K562 (cell line): ENCODE measurements around the gene DMD. TPM values are rescaled to one million over a fixed set of nuclear protein-coding genes. Genes with fewer than 3 reads are reported as not detected.

ENCODE experiments used
- ATAC-seq: fragments of 200-7000 bp; cut with Tn5 transposase; 3 replicates; pipeline ENCODE4 v1.9.1; 2020; ENCODE audit warnings: moderate library complexity
- BruUV-seq: library from RNA; stranded (reverse); fragments of 400-500 nt; replicated peaks from 2 replicates; lab custom pipeline; 2021; lab: Mats Ljungman, UMichigan
- CTCF ChIA-PET: fragments of 300-600 bp; formaldehyde crosslinking; extraction: SDS; loops from one replicate; lab custom pipeline; 2021; ENCODE audit warnings: low intra/inter-chr PET ratio; lab: Yijun Ruan, JAX
- POLR2A ChIA-PET: fragments of 300-600, 350-650 bp; sonication (Branson Sonifier 250); formaldehyde crosslinking; extraction: SDS; loops from one replicate; lab custom pipeline; 2021; ENCODE audit warnings: antibody characterized with exemption, inconsistent platforms; lab: Yijun Ruan, JAX
- DNase-seq, 4 experiments: peaks; one replicate each; pipeline versions ENCODE4 v3.0.0 to v3.0.0-alpha.2; 2011 to 2018; ENCODE audit warnings: low spot score in 3 of 4, mixed read lengths in 3 of 4; ENCODE audit errors: extremely low read depth in 1 of 4
- FAIRE-seq: peaks from 2 replicates; lab custom pipeline; 2011; peaks lifted over from hg19 to GRCh38; lab: Jason Lieb, UNC
- H2AFZ ChIP-seq: 2 replicates; pipeline ENCODE4 v1.6.0; 2011; ENCODE audit warnings: low read depth, low read length, control low read depth, inconsistent platforms
- H3K27ac ChIP-seq: fragments of 200-600 bp; 3 replicates; pipeline ENCODE4 v1.8.0; 2011; ENCODE audit warnings: low read depth, mild to moderate bottlenecking, control low read depth, inconsistent platforms, low read length, moderate library complexity, mixed read lengths; ENCODE audit errors: extremely low read depth
- H3K27me3 ChIP-seq, 2 experiments: fragments of 300-600 bp in 1 of 2; 2 replicates in 1 of 2; 3 replicates in 1 of 2; pipeline versions ENCODE4 v1.6.0 to v1.8.0; 2011; ENCODE audit warnings: inconsistent platforms in 2 of 2, low read length in 2 of 2, mild to moderate bottlenecking in 1 of 2, mixed read lengths in 1 of 2, moderate library complexity in 1 of 2; ENCODE audit not compliant: control insufficient read depth in 2 of 2, insufficient read depth in 2 of 2
- H3K36me3 ChIP-seq: fragments of 300-600 bp; 3 replicates; pipeline ENCODE4 v1.8.0; 2011; ENCODE audit warnings: mild to moderate bottlenecking, low read length, inconsistent platforms; ENCODE audit not compliant: control insufficient read depth, insufficient read depth
- H3K4me1 ChIP-seq, 2 experiments: fragments of 200-600 bp in 1 of 2; replicated peaks in 1 of 2; 2 replicates in 1 of 2; 3 replicates in 1 of 2; pipeline versions ENCODE4 v1.5.1 to v1.8.0; 2011; ENCODE audit warnings: inconsistent platforms in 2 of 2, low read length in 2 of 2, mild to moderate bottlenecking in 1 of 2, mixed read lengths in 1 of 2, moderate library complexity in 1 of 2; ENCODE audit not compliant: control insufficient read depth in 2 of 2, insufficient read depth in 2 of 2
- H3K4me2 ChIP-seq: 2 replicates; pipeline ENCODE4 v1.6.1; 2011; ENCODE audit warnings: low read length, control low read depth, inconsistent platforms, mixed read lengths; ENCODE audit not compliant: insufficient read depth
- H3K4me3 ChIP-seq: fragments of 200-600 bp; sonication (generic), shearing (Covaris generic); 2 replicates; pipeline ENCODE4 v1.5.1; 2016; ENCODE audit warnings: control low read depth, inconsistent platforms
- H3K79me2 ChIP-seq: fragments of 200-600 bp; 3 replicates; pipeline ENCODE4 v1.8.0; 2011; ENCODE audit warnings: low read length, inconsistent platforms; ENCODE audit not compliant: control insufficient read depth, insufficient read depth
- H3K9ac ChIP-seq, 2 experiments: 2 replicates each; pipeline versions ENCODE4 v1.6.0 to v1.6.1; 2011; ENCODE audit warnings: low read depth in 2 of 2, low read length in 2 of 2, control low read depth in 1 of 2, inconsistent platforms in 1 of 2, mild to moderate bottlenecking in 1 of 2, mixed read lengths in 1 of 2; ENCODE audit not compliant: insufficient read depth in 1 of 2
- H3K9me1 ChIP-seq: one replicate; pipeline ENCODE4 v1.6.0; 2011; ENCODE audit warnings: inconsistent platforms, mild to moderate bottlenecking, low read length, moderate library complexity; ENCODE audit not compliant: control insufficient read depth, insufficient read depth
- H3K9me3 ChIP-seq: replicated peaks from 2 replicates; pipeline ENCODE4 v1.5.1; 2011; ENCODE audit warnings: low read depth, low read length, inconsistent platforms; ENCODE audit not compliant: control insufficient read depth, insufficient read depth
- H4K20me1 ChIP-seq: replicated peaks from 2 replicates; pipeline ENCODE4 v1.6.1; 2011; ENCODE audit warnings: low read length, inconsistent platforms, mixed read lengths; ENCODE audit not compliant: control insufficient read depth, insufficient read depth
- ATF4 ChIP-seq: fragments of 450-650 bp; formaldehyde crosslinking; IDR thresholded peaks from 2 replicates; pipeline ENCODE4 v1.4.0; 2022; ENCODE audit warnings: mild to moderate bottlenecking, moderate library complexity
- CCNT2 ChIP-seq: IDR thresholded peaks from 2 replicates; pipeline ENCODE4 v1.6.1; 2011; ENCODE audit warnings: borderline replicate concordance, low read depth, mild to moderate bottlenecking, moderate library complexity, mixed read lengths, low read length; ENCODE audit not compliant: insufficient read length; ENCODE audit errors: extremely low read depth
- DNMT1 ChIP-seq: fragments of 450-650 bp; IDR thresholded peaks from 2 replicates; pipeline ENCODE4 v1.6.1; 2016; ENCODE audit warnings: antibody characterized with exemption, mild to moderate bottlenecking
- HNRNPUL1 ChIP-seq: fragments of 200-400 bp; formaldehyde crosslinking; IDR thresholded peaks from 2 replicates; pipeline ENCODE4 v1.6.1; 2017; ENCODE audit warnings: low read length
- POLR3A ChIP-seq: IDR thresholded peaks from 2 replicates; pipeline ENCODE4 v1.6.1; 2011; ENCODE audit warnings: borderline replicate concordance, mild to moderate bottlenecking, moderate library complexity; ENCODE audit not compliant: insufficient read length, insufficient read depth; ENCODE audit errors: extremely low read depth
- SUPT5H ChIP-seq: fragments of 450-650 bp; IDR thresholded peaks from 2 replicates; pipeline ENCODE4 v1.6.1; 2016
- TAF1 ChIP-seq: IDR thresholded peaks from 2 replicates; pipeline ENCODE4 v1.6.1; 2011; ENCODE audit warnings: mild to moderate bottlenecking, low read length, moderate library complexity; ENCODE audit not compliant: insufficient read depth, control insufficient read depth, severe bottlenecking; ENCODE audit errors: extremely low read depth
- TCFL5 ChIP-seq: fragments of 250-450 bp; sonication (Bioruptor Pico); conservative IDR thresholded peaks from 2 replicates; pipeline ENCODE4 v1.6.1; 2021; ENCODE audit warnings: mild to moderate bottlenecking, moderate library complexity, matching md5 sums
- ZNF12 ChIP-seq: sonication (generic); formaldehyde crosslinking; IDR thresholded peaks from 2 replicates; pipeline ENCODE4 v1.4.0; 2020; ENCODE audit warnings: mild to moderate bottlenecking, missing genetic modification reagents
- WGBS: fragments of 100-300 bp; shearing (Covaris generic); methylation state at CpG from one replicate; pipeline ENCODE4 v1.1.6; 2016; ENCODE audit warnings: low coverage, mixed read lengths; ENCODE audit not compliant: insufficient coverage; ENCODE audit errors: missing lambda C conversion rate; 5-methylcytosine and 5-hydroxymethylcytosine counted together
- in situ Hi-C: fragments of 300-500 bp; cut with MboI; formaldehyde crosslinking; loops from 4 replicates; pipeline ENCODE4 v1.15.0; 2018; ENCODE audit warnings: inconsistent platforms, mixed read lengths
- intact Hi-C: fragments of 100-400 bp; cut with micrococcal nuclease; formaldehyde crosslinking; loops from 2 replicates; pipeline ENCODE4 v1.14.2; 2022
- polyA plus RNA-seq, 8 experiments: library from polyadenylated mRNA; depleted of rRNA in 4 of 8; stranded (reverse) in 5 of 8; unstranded in 3 of 8; fragments of >200 nt; fragmentation: Nextera tagmentation in 2 of 8; fragmentation: Illumina TruSeq in 1 of 8; extraction: Ambion mirVana in 2 of 8; extraction: Trizol in 1 of 8; gene quantifications; 2 replicates each; pipeline versions ENCODE4 v1.2.1 to v1.2.3, GENCODE V29; 2011 to 2014; ENCODE audit warnings: inconsistent platforms in 1 of 8, missing spikeins in 1 of 8
- total RNA-seq, 7 experiments: library from RNA; depleted of rRNA in 6 of 7; stranded (reverse); fragments of >200 nt in 6 of 7; fragmentation: Illumina TruSeq in 2 of 7; extraction: Trizol in 2 of 7; gene quantifications; 2 replicates each; pipeline versions ENCODE4 v1.2.1 to v1.2.3, GENCODE V29; 2011 to 2021; ENCODE audit warnings: low replicate concordance in 1 of 7
- TF ChIP-seq, protein P1 (sequence below): fragments of 250-450 bp; sonication (Bioruptor Pico); IDR thresholded peaks from 2 replicates; pipeline ENCODE4 v1.5.0; 2021
- TF ChIP-seq, protein P2 (sequence below), 2 experiments: fragments of 450-650 bp in 1 of 2; sonication (generic) in 1 of 2; formaldehyde crosslinking in 1 of 2; IDR thresholded peaks; 2 replicates each; pipeline versions ENCODE4 v1.7.1 to v1.9.0; 2016 to 2022; ENCODE audit warnings: inconsistent platforms in 1 of 2, mild to moderate bottlenecking in 1 of 2, missing genetic modification reagents in 1 of 2

The DMD gene
- total and polyA plus RNA-seq, 9 of the 15 experiments (the other 6 are each of a cell fraction or from before 2014, with no cell fraction given): 3.8 to 20.4 (median 11.4) TPM

- no peaks in the 10 kb centered on the region for H3K27me3 ChIP-seq
- BruUV-seq: no TSS peak
- DNase-seq (no peak), ATAC-seq (no peak), FAIRE-seq (no peak)
- H3K9ac ChIP-seq: no peak overlapping the region
- WGBS: 39% methylated on average over 2 of the region's 2 CpGs
- no peak overlapping the region for H3K4me2 ChIP-seq
- no peak overlapping the region for H3K4me3 ChIP-seq
- H3K9me1 ChIP-seq: no peaks in the 10 kb centered on the region
- H4K20me1 ChIP-seq: no peaks in the 10 kb centered on the region
- H3K36me3 ChIP-seq: no peaks in the 10 kb centered on the region
- POLR2A ChIA-PET: no interaction called here
- no peaks in the 10 kb centered on the region for H3K79me2 ChIP-seq
- no peaks in the 10 kb centered on the region for H3K9me3 ChIP-seq
- intact Hi-C loops: no loop called here
- no peak overlapping the region for H2AFZ ChIP-seq
- in situ Hi-C loops: no loop called here
- H3K4me1 ChIP-seq: no peaks in the 10 kb centered on the region
- CTCF ChIA-PET: no interaction called here
- H3K27ac ChIP-seq: no peak overlapping the region
- TF ChIP-seq CCNT2 (no peak), ATF4 (no peak), TCFL5 (CRISPR knock-in tag) (no peak), TAF1 (no peak), SUPT5H (no peak), ZNF12 (CRISPR knock-in tag) (no peak), HNRNPUL1 (no peak), POLR3A (no peak), DNMT1 (no peak)
- TF ChIP-seq, protein P1, sequence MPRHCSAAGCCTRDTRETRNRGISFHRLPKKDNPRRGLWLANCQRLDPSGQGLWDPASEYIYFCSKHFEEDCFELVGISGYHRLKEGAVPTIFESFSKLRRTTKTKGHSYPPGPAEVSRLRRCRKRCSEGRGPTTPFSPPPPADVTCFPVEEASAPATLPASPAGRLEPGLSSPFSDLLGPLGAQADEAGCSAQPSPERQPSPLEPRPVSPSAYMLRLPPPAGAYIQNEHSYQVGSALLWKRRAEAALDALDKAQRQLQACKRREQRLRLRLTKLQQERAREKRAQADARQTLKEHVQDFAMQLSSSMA (CRISPR knock-in tag): no peak
- TF ChIP-seq, protein P2, sequence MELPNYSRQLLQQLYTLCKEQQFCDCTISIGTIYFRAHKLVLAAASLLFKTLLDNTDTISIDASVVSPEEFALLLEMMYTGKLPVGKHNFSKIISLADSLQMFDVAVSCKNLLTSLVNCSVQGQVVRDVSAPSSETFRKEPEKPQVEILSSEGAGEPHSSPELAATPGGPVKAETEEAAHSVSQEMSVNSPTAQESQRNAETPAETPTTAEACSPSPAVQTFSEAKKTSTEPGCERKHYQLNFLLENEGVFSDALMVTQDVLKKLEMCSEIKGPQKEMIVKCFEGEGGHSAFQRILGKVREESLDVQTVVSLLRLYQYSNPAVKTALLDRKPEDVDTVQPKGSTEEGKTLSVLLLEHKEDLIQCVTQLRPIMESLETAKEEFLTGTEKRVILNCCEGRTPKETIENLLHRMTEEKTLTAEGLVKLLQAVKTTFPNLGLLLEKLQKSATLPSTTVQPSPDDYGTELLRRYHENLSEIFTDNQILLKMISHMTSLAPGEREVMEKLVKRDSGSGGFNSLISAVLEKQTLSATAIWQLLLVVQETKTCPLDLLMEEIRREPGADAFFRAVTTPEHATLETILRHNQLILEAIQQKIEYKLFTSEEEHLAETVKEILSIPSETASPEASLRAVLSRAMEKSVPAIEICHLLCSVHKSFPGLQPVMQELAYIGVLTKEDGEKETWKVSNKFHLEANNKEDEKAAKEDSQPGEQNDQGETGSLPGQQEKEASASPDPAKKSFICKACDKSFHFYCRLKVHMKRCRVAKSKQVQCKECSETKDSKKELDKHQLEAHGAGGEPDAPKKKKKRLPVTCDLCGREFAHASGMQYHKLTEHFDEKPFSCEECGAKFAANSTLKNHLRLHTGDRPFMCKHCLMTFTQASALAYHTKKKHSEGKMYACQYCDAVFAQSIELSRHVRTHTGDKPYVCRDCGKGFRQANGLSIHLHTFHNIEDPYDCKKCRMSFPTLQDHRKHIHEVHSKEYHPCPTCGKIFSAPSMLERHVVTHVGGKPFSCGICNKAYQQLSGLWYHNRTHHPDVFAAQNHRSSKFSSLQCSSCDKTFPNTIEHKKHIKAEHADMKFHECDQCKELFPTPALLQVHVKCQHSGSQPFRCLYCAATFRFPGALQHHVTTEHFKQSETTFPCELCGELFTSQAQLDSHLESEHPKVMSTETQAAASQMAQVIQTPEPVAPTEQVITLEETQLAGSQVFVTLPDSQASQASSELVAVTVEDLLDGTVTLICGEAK (IDR thresholded peaks at IDR 0.05): no peak
- TF ChIP-seq, protein P2 (CRISPR knock-in tag; IDR thresholded peaks at IDR 0.05): no peak
Observed at GRCh38 chrX:31316340-31316991, 1894.9 kb downstream of the DMD start.
